T-helper 2 cell treated with Interferon-gamma antibody and Interleukin-4, amounts not matched to agents 5 μg/mL and 100 μg/mL, for 36 hours (primary cell): Measurements from ENCODE around the gene PPP2R5C.

ENCODE experiments used
- DNase-seq: peaks from one replicate; pipeline ENCODE4 v3.0.0; 2021; ENCODE audit warnings: low spot score
- H3K27ac Mint-ChIP-seq: one replicate; pipeline ENCODE4 v1.8.0; 2021; ENCODE audit warnings: mild to moderate bottlenecking, mixed read lengths
- H3K27me3 Mint-ChIP-seq: one replicate; pipeline ENCODE4 v1.8.0; 2021; ENCODE audit warnings: low read depth, mixed read lengths
- H3K36me3 Mint-ChIP-seq: one replicate; pipeline ENCODE4 v1.8.0; 2021; ENCODE audit warnings: low read depth, mixed read lengths
- H3K4me1 Mint-ChIP-seq: one replicate; pipeline ENCODE4 v1.8.0; 2021; ENCODE audit warnings: low read depth, mixed read lengths
- H3K4me3 Mint-ChIP-seq: one replicate; pipeline ENCODE4 v1.8.0; 2022; ENCODE audit warnings: mild to moderate bottlenecking, moderate library complexity, mixed read lengths
- H3K9me3 Mint-ChIP-seq: one replicate; pipeline ENCODE4 v1.8.0; 2021; ENCODE audit warnings: mixed read lengths

The PPP2R5C gene

GRCh38 chr14:101932673-101933072, 171.2 kb downstream of the PPP2R5C start:
- no peak overlapping the region for H3K4me3 Mint-ChIP-seq
- no peaks in the 10 kb centered on the region for H3K27me3 Mint-ChIP-seq
- peaks cover 3% of the 10 kb centered on the region for H3K36me3 Mint-ChIP-seq
- H3K9me3 Mint-ChIP-seq: no peaks in the 10 kb centered on the region
- no peaks in the 10 kb centered on the region for H3K4me1 Mint-ChIP-seq
- no peak overlapping the region for H3K27ac Mint-ChIP-seq
- DNase-seq: no peak

GRCh38 chr14:101933209-101933608, 171.7 kb downstream of the PPP2R5C start:
- DNase-seq: no peak
- no peak overlapping the region for H3K27ac Mint-ChIP-seq
- no peak overlapping the region for H3K4me3 Mint-ChIP-seq

GRCh38 chr14:101934601-101935150, 173.2 kb downstream of the PPP2R5C start:
- Mint-ChIP-seq H3K27ac (no peak overlapping the region), H3K36me3 (no peaks in the 10 kb centered on the region), H3K9me3 (no peaks in the 10 kb centered on the region), H3K4me1 (no peaks in the 10 kb centered on the region), H3K27me3 (peaks cover 6% of the 10 kb centered on the region), H3K4me3 (no peak overlapping the region)
- DNase-seq: no peak

More at GRCh38 chr14:101933209-101933608, 171.7 kb downstream of the PPP2R5C start:
- Mint-ChIP-seq H3K27me3 (no peaks in the 10 kb centered on the region), H3K36me3 (peaks cover 3% of the 10 kb centered on the region), H3K9me3 (no peaks in the 10 kb centered on the region), H3K4me1 (no peaks in the 10 kb centered on the region)

GRCh38 chr14:101937926-101938767, 176.6 kb downstream of the PPP2R5C start:
- no peak for DNase-seq
- Mint-ChIP-seq H3K9me3 (no peaks in the 10 kb centered on the region), H3K4me3 (no peak overlapping the region), H3K4me1 (peaks cover 2% of the 10 kb centered on the region), H3K27ac (no peak overlapping the region), H3K36me3 (no peaks in the 10 kb centered on the region), H3K27me3 (peaks cover 14% of the 10 kb centered on the region)

GRCh38 chr14:101939646-101940170, 178.2 kb downstream of the PPP2R5C start:
- DNase-seq: no peak
- H3K27me3 Mint-ChIP-seq: peaks cover 22% of the 10 kb centered on the region
- H3K27ac Mint-ChIP-seq: no peak overlapping the region
- no peaks in the 10 kb centered on the region for H3K9me3 Mint-ChIP-seq
- H3K4me3 Mint-ChIP-seq: no peak overlapping the region
- peaks cover 2% of the 10 kb centered on the region for H3K4me1 Mint-ChIP-seq
- H3K36me3 Mint-ChIP-seq: no peaks in the 10 kb centered on the region

- H3K27ac Mint-ChIP-seq: no peak overlapping the region
- no peak overlapping the region for H3K4me3 Mint-ChIP-seq
- no peaks in the 10 kb centered on the region for H3K9me3 Mint-ChIP-seq
- H3K4me1 Mint-ChIP-seq: peaks cover 15% of the 10 kb centered on the region
- H3K27me3 Mint-ChIP-seq: peaks cover 21% of the 10 kb centered on the region
- H3K36me3 Mint-ChIP-seq: no peaks in the 10 kb centered on the region
- no peak for DNase-seq
Observed at GRCh38 chr14:101944451-101944850, 182.9 kb downstream of the PPP2R5C start.

DNA sequence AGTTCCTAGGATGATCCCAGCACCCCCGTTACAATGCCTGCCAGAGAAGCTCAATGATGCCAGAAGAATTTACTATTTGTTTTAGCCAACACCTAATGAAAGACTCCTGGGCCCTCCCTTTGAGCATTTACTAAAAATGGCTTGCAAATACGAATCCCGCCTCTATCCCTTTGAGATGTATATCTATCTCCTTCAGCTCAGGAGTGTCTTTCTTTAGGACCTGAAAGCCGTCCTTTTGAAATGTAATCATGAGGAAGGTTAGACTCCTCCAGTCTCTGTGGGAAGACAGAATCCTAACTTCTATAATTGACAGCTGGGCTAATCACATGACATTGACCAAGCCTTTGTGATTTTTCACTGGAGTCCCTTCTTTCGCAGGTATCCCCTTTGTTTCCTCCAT, 183.7 kb downstream of the PPP2R5C start:
- no peak overlapping the region for H3K27ac Mint-ChIP-seq

GRCh38 chr14:101947577-101947903, 186.0 kb downstream of the PPP2R5C start:
- Mint-ChIP-seq H3K9me3 (no peaks in the 10 kb centered on the region), H3K4me3 (peak overlapping the region; percentile 96), H3K4me1 (peaks cover 15% of the 10 kb centered on the region)

More for the DNA sequence above, 183.7 kb downstream of the PPP2R5C start:
- no peaks in the 10 kb centered on the region for H3K36me3 Mint-ChIP-seq
- peaks cover 19% of the 10 kb centered on the region for H3K27me3 Mint-ChIP-seq
- no peaks in the 10 kb centered on the region for H3K9me3 Mint-ChIP-seq
- DNase-seq: no peak
- H3K4me3 Mint-ChIP-seq: no peak overlapping the region
- H3K4me1 Mint-ChIP-seq: peaks cover 15% of the 10 kb centered on the region

DNA sequence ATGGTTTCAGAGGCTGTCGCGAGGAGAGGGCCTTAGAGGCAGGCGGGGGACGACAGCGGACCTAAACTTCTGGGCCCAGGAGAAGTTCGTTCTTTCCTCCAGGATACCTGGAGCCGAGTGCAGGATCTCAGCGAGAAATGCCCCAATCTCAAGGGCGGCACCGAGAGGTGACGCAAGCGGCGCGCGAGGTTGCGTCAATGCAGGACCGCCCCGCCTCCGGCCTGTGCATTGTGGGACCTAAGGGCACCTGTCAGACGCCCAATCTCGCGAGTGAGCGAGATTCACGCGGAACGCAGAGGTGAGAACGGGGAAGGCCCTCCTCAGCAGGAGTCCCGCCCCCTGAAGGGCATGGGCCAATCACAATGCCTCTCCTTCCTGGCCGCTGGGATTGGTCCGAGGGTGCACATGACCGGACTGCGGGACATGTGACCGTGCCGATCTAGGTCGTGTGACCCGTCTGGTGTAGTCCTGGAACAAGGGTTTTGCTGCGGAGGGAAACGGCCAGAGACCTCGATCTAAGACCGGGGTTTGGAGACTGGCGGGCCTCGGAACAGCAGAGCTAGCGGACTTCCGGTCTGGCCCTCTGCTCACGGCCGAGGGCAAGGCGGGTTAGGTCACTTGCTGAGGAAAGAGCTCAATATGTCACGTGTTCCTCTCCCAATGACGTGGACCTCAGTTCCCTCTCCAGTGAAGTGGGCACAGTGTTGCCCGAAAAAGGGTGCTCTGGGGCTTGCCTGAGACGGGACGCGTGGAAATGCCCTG, 186.6 kb downstream of the PPP2R5C start:
- Mint-ChIP-seq H3K4me3 (peak overlapping the region; percentile 96), H3K36me3 (no peaks in the 10 kb centered on the region), H3K27me3 (peaks cover 12% of the 10 kb centered on the region), H3K4me1 (peaks cover 13% of the 10 kb centered on the region), H3K27ac (peak overlapping the region; percentile 97), H3K9me3 (no peaks in the 10 kb centered on the region)
- DNase-seq: peak; percentile 100

More at GRCh38 chr14:101947577-101947903, 186.0 kb downstream of the PPP2R5C start:
- peak overlapping the region; percentile 97 for H3K27ac Mint-ChIP-seq
- peaks cover 15% of the 10 kb centered on the region for H3K27me3 Mint-ChIP-seq
- DNase-seq: no peak
- no peaks in the 10 kb centered on the region for H3K36me3 Mint-ChIP-seq

DNA sequence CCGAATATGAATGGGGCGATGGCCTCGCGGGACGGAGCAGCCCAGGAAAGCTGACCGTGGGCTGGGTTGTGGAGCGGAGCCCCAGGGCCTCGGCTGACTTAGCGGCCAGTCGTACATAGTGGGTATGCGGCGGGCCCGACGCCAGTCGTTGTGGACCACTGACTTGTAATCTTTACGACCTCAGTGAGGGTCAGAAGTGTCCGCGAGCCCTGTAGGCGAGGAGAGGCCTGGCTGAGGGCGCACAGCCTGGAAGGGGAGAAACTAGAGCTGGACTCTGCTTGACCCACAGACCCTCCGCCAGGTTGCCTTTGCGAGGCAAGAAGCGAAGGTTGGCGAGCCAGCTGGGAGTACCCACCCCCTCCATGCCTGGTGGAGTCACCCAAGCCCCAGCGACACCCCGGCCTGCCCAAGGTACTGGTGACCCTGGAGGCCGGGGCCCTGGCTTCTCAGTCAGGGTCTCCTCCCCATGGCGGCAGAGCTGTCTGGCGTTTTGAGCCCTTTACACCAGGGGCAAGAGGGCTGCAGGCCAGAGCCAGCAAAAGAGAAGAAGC, 187.2 kb downstream of the PPP2R5C start:
- peak overlapping the region; percentile 96 for H3K4me3 Mint-ChIP-seq
- H3K9me3 Mint-ChIP-seq: no peaks in the 10 kb centered on the region

GRCh38 chr14:101950100-101950499, 188.6 kb downstream of the PPP2R5C start:
- peak overlapping the region; percentile 46 for H3K4me3 Mint-ChIP-seq
- peaks cover 4% of the 10 kb centered on the region for H3K27me3 Mint-ChIP-seq
- peaks cover 14% of the 10 kb centered on the region for H3K4me1 Mint-ChIP-seq
- H3K9me3 Mint-ChIP-seq: no peaks in the 10 kb centered on the region
- DNase-seq: no peak
- no peak overlapping the region for H3K27ac Mint-ChIP-seq
- no peaks in the 10 kb centered on the region for H3K36me3 Mint-ChIP-seq

More for the DNA sequence above, 187.2 kb downstream of the PPP2R5C start:
- Mint-ChIP-seq H3K36me3 (no peaks in the 10 kb centered on the region), H3K4me1 (peaks cover 13% of the 10 kb centered on the region), H3K27ac (peak overlapping the region; percentile 97), H3K27me3 (peaks cover 10% of the 10 kb centered on the region)
- DNase-seq: no peak

GRCh38 chr14:101950516-101951215, 189.2 kb downstream of the PPP2R5C start:
- H3K4me3 Mint-ChIP-seq: peak overlapping the region; percentile 46
- H3K9me3 Mint-ChIP-seq: no peaks in the 10 kb centered on the region
- peak overlapping the region; percentile 26 for H3K27ac Mint-ChIP-seq
- peaks cover 14% of the 10 kb centered on the region for H3K4me1 Mint-ChIP-seq
- H3K27me3 Mint-ChIP-seq: peaks cover 4% of the 10 kb centered on the region
- DNase-seq: no peak
- no peaks in the 10 kb centered on the region for H3K36me3 Mint-ChIP-seq

- H3K36me3 Mint-ChIP-seq: no peaks in the 10 kb centered on the region
- peaks cover 10% of the 10 kb centered on the region for H3K4me1 Mint-ChIP-seq
- H3K27ac Mint-ChIP-seq: no peak overlapping the region
- no peaks in the 10 kb centered on the region for H3K9me3 Mint-ChIP-seq
- no peaks in the 10 kb centered on the region for H3K27me3 Mint-ChIP-seq
- no peak overlapping the region for H3K4me3 Mint-ChIP-seq
- DNase-seq: no peak
Observed at GRCh38 chr14:101953151-101953550, 191.6 kb downstream of the PPP2R5C start.
